Mucosa of descending colon (tissue), 3 donors: ENCODE results near the gene GTF2A1L. TPM values are rescaled to one million over a fixed set of nuclear protein-coding genes. Genes with fewer than 3 reads are reported as not detected.

ENCODE experiments used
- ATAC-seq: fragments of 200-7000 bp; cut with Tn5 transposase; one replicate; pipeline ENCODE4 v1.9.1; 2020; ENCODE audit warnings: mild to moderate bottlenecking, moderate library complexity
- DNase-seq, 3 donors: peaks; one replicate each; pipeline ENCODE4 v3.0.0-alpha.2; 2020
- H3K36me3 ChIP-seq: fragments of 200-600 bp; one replicate; pipeline ENCODE4 v1.8.0; 2021; ENCODE audit warnings: low read depth, mild to moderate bottlenecking
- H3K4me1 ChIP-seq: fragments of 200-600 bp; one replicate; pipeline ENCODE4 v1.8.0; 2021; ENCODE audit warnings: low read depth, mild to moderate bottlenecking
- H3K4me3 ChIP-seq: fragments of 200-600 bp; one replicate; pipeline ENCODE4 v1.8.0; 2021; ENCODE audit warnings: mild to moderate bottlenecking
- H3K9me3 ChIP-seq: fragments of 200-600 bp; one replicate; pipeline ENCODE4 v1.8.0; 2021; ENCODE audit warnings: mild to moderate bottlenecking
- CTCF ChIP-seq: fragments of 200-600 bp; IDR thresholded peaks from one replicate; pipeline ENCODE4 v1.8.0; 2022; ENCODE audit warnings: antibody characterized with exemption, mild to moderate bottlenecking
- intact Hi-C, 2 donors: fragments of 100-400 bp; cut with DNase I in 1 of 2; cut with micrococcal nuclease in 1 of 2; formaldehyde crosslinking; loops; one replicate each; pipeline versions ENCODE4 v1.11.0 to v1.11.1; 2022; cut with DNase I, micrococcal nuclease
- total RNA-seq, 3 donors: library from RNA; stranded (reverse); fragmentation: NEBNext Ultra II Directional in 2 of 3; extraction: Animal tissue kit (Norgen Biotek cat#: 25700) in 2 of 3; gene quantifications; one replicate each; pipeline versions ENCODE4 v1.2.1 to v1.2.4, GENCODE V29; 2021 to 2023
- donor health status: DM: no; HTN: no; CAD: no; lungs with moderate emphysema.
- donor health status: DM: no; HTN: no; CAD: no.
- donor health status: DM: no; HTN: yes; CAD: no.

GTF2A1L gene
- total RNA-seq, 3 donors from 2014 or later: 0.77 to 8.6 TPM; not detected in 1

- TF ChIP-seq CTCF: no peak
- DNase-seq (no peak), ATAC-seq (no peak)
- intact Hi-C loops: no loop called here
- H3K4me3 ChIP-seq: no peak overlapping the region
- H3K4me1 ChIP-seq: no peaks in the 10 kb centered on the region
- H3K9me3 ChIP-seq: no peaks in the 10 kb centered on the region
- no peaks in the 10 kb centered on the region for H3K36me3 ChIP-seq
These were observed 39.3 kb upstream of the GTF2A1L start for GRCh38 chr2:48578313-48578712.

GRCh38 chr2:48583961-48584360, 33.7 kb upstream of the GTF2A1L start:
- no peaks in the 10 kb centered on the region for H3K36me3 ChIP-seq
- TF ChIP-seq CTCF: no peak
- ATAC-seq (no peak), DNase-seq (no peak)
- intact Hi-C loops: no loop called here
- no peaks in the 10 kb centered on the region for H3K9me3 ChIP-seq
- no peaks in the 10 kb centered on the region for H3K4me1 ChIP-seq
- H3K4me3 ChIP-seq: no peak overlapping the region

GRCh38 chr2:48584551-48584950, 33.1 kb upstream of the GTF2A1L start:
- no peak for DNase-seq
- H3K36me3 ChIP-seq: no peaks in the 10 kb centered on the region
- H3K4me3 ChIP-seq: no peak overlapping the region
- no peaks in the 10 kb centered on the region for H3K9me3 ChIP-seq
- no peaks in the 10 kb centered on the region for H3K4me1 ChIP-seq
- no peak for TF ChIP-seq CTCF
- intact Hi-C loops: no loop called here
- no peak for ATAC-seq

- H3K4me3 ChIP-seq: no peak overlapping the region
- intact Hi-C loops: no loop called here
- ATAC-seq: no peak
- no peaks in the 10 kb centered on the region for H3K9me3 ChIP-seq
- H3K36me3 ChIP-seq: no peaks in the 10 kb centered on the region
- no peaks in the 10 kb centered on the region for H3K4me1 ChIP-seq
- no peak for DNase-seq
- no peak for TF ChIP-seq CTCF
These were observed 31.2 kb upstream of the GTF2A1L start for GRCh38 chr2:48586433-48586832.

- Histone ChIP-seq H3K9me3 (no peaks in the 10 kb centered on the region), H3K4me1 (no peaks in the 10 kb centered on the region), H3K36me3 (no peaks in the 10 kb centered on the region), H3K4me3 (no peak overlapping the region)
- ATAC-seq (no peak), DNase-seq (no peak)
- intact Hi-C loops: no loop called here
- no peak for TF ChIP-seq CTCF
These were observed 30.1 kb upstream of the GTF2A1L start for GRCh38 chr2:48587560-48587959.

- Histone ChIP-seq H3K9me3 (no peaks in the 10 kb centered on the region), H3K36me3 (no peaks in the 10 kb centered on the region), H3K4me1 (no peaks in the 10 kb centered on the region), H3K4me3 (no peak overlapping the region)
- DNase-seq (no peak), ATAC-seq (no peak)
- intact Hi-C loops: no loop called here
- TF ChIP-seq CTCF: no peak
These were observed 29.7 kb upstream of the GTF2A1L start for GRCh38 chr2:48587961-48588360.
